ENCODE measurements around the gene ZNF674.

The ZNF674 gene

GRCh38 chrX:46569621-46570020 is 24.4 kb upstream of the ZNF674 start:
- DNase-seq: no peak
- H3K79me2 ChIP-seq (ENCODE audit: insufficient read depth, low read length): no peaks in the 10 kb centered on the region
- no peak overlapping the region for H2AFZ ChIP-seq (ENCODE audit: low read depth, low read length)
- H3K4me2 ChIP-seq (ENCODE audit: insufficient read depth, low read length): no peak overlapping the region
- H3K27me3 ChIP-seq (ENCODE audit: insufficient read depth, low read length, poor library complexity): no peaks in the 10 kb centered on the region
- no peaks in the 10 kb centered on the region for H4K20me1 ChIP-seq (ENCODE audit: insufficient read depth, low read length)
- no peak for ATAC-seq (ENCODE audit: insufficient read depth, low read depth)
- H3K4me1 ChIP-seq (ENCODE audit: insufficient read depth, low read length): peaks cover 17% of the 10 kb centered on the region
- H3K4me3 ChIP-seq (ENCODE audit: low read depth in 1 of 2, low read length in 2 of 2): no peak overlapping the region
- H3K27ac ChIP-seq (ENCODE audit: low read length): no peak overlapping the region
- TF ChIP-seq CTCF (IDR thresholded peaks at IDR 0.05; ENCODE audit: borderline replicate concordance, extremely low read depth, low read length, poor library complexity, severe bottlenecking) (no peak), EZH2 (IDR thresholded peaks at IDR 0.05; ENCODE audit: borderline replicate concordance, low read depth, low read length, severe bottlenecking) (no peak)
- H3K9me3 ChIP-seq (ENCODE audit: insufficient read depth, low read length, severe bottlenecking): no peaks in the 10 kb centered on the region
- H3K9ac ChIP-seq (ENCODE audit: low read depth, low read length): no peak overlapping the region
- H3K36me3 ChIP-seq (ENCODE audit: insufficient read depth, low read length): no peaks in the 10 kb centered on the region

DNA sequence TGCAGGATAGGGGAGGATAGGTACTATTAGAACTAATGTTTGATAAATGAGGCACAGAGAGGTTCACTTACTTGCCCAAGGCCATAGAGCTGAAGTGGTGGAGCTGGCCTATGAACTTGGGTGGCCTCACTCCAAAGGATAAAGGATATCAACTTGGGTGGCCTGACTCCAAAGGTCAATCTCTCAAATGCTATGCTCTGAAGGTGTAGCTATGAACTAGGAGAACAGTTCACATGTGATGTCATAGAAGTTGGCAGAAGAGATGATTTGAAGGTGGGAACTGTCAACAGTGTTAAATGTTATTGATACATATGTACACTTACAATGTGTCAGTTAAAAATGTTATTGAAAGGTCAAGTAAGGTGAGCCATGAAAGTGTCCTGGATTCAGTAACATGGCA is 22.2 kb upstream of the ZNF674 start:
- H3K9ac ChIP-seq (ENCODE audit: low read depth, low read length): no peak overlapping the region
- ATAC-seq (ENCODE audit: insufficient read depth, low read depth) (no peak), DNase-seq (no peak)
- H3K4me2 ChIP-seq (ENCODE audit: insufficient read depth, low read length): no peak overlapping the region
- H3K27ac ChIP-seq (ENCODE audit: low read length): no peak overlapping the region
- H3K36me3 ChIP-seq (ENCODE audit: insufficient read depth, low read length): no peaks in the 10 kb centered on the region
- no peaks in the 10 kb centered on the region for H3K79me2 ChIP-seq (ENCODE audit: insufficient read depth, low read length)
- H2AFZ ChIP-seq (ENCODE audit: low read depth, low read length): no peak overlapping the region
- no peaks in the 10 kb centered on the region for H4K20me1 ChIP-seq (ENCODE audit: insufficient read depth, low read length)
- no peak overlapping the region for H3K4me3 ChIP-seq (ENCODE audit: low read depth in 1 of 2, low read length in 2 of 2)
- H3K4me1 ChIP-seq (ENCODE audit: insufficient read depth, low read length): no peaks in the 10 kb centered on the region
- no peak for TF ChIP-seq CTCF (IDR thresholded peaks at IDR 0.05; ENCODE audit: borderline replicate concordance, extremely low read depth, low read length, poor library complexity, severe bottlenecking)
- H3K27me3 ChIP-seq (ENCODE audit: insufficient read depth, low read length, poor library complexity): no peaks in the 10 kb centered on the region
- H3K9me3 ChIP-seq (ENCODE audit: insufficient read depth, low read length, severe bottlenecking): no peaks in the 10 kb centered on the region

GRCh38 chrX:46561824-46562657 is 16.8 kb upstream of the ZNF674 start:
- no peak overlapping the region for H3K4me3 ChIP-seq (ENCODE audit: low read depth in 1 of 2, low read length in 2 of 2)
- H3K27ac ChIP-seq (ENCODE audit: low read length): no peak overlapping the region
- no peak for TF ChIP-seq EZH2 (IDR thresholded peaks at IDR 0.05; ENCODE audit: borderline replicate concordance, low read depth, low read length, severe bottlenecking)
- DNase-seq (no peak), ATAC-seq (ENCODE audit: insufficient read depth, low read depth) (no peak)
- H3K36me3 ChIP-seq (ENCODE audit: insufficient read depth, low read length): no peaks in the 10 kb centered on the region
- H3K9me3 ChIP-seq (ENCODE audit: insufficient read depth, low read length, severe bottlenecking): no peaks in the 10 kb centered on the region
- no peak overlapping the region for H3K4me2 ChIP-seq (ENCODE audit: insufficient read depth, low read length)
- H3K79me2 ChIP-seq (ENCODE audit: insufficient read depth, low read length): no peaks in the 10 kb centered on the region
- no peaks in the 10 kb centered on the region for H4K20me1 ChIP-seq (ENCODE audit: insufficient read depth, low read length)
- H2AFZ ChIP-seq (ENCODE audit: low read depth, low read length): no peak overlapping the region
- H3K4me1 ChIP-seq (ENCODE audit: insufficient read depth, low read length): no peaks in the 10 kb centered on the region
- H3K9ac ChIP-seq (ENCODE audit: low read depth, low read length): no peak overlapping the region
- no peaks in the 10 kb centered on the region for H3K27me3 ChIP-seq (ENCODE audit: insufficient read depth, low read length, poor library complexity)

GRCh38 chrX:46559062-46559461 is 13.8 kb upstream of the ZNF674 start:
- Histone ChIP-seq H3K9me3 (ENCODE audit: insufficient read depth, low read length, severe bottlenecking) (no peaks in the 10 kb centered on the region), H2AFZ (ENCODE audit: low read depth, low read length) (no peak overlapping the region), H3K4me3 (ENCODE audit: low read depth in 1 of 2, low read length in 2 of 2) (no peak overlapping the region), H3K27ac (ENCODE audit: low read length) (no peak overlapping the region), H3K27me3 (ENCODE audit: insufficient read depth, low read length, poor library complexity) (no peaks in the 10 kb centered on the region), H4K20me1 (ENCODE audit: insufficient read depth, low read length) (no peaks in the 10 kb centered on the region), H3K36me3 (ENCODE audit: insufficient read depth, low read length) (no peaks in the 10 kb centered on the region), H3K4me2 (ENCODE audit: insufficient read depth, low read length) (no peak overlapping the region), H3K4me1 (ENCODE audit: insufficient read depth, low read length) (no peaks in the 10 kb centered on the region), H3K9ac (ENCODE audit: low read depth, low read length) (no peak overlapping the region), H3K79me2 (ENCODE audit: insufficient read depth, low read length) (no peaks in the 10 kb centered on the region)
- no peak for ATAC-seq (ENCODE audit: insufficient read depth, low read depth)
- no peak for TF ChIP-seq EZH2 (IDR thresholded peaks at IDR 0.05; ENCODE audit: borderline replicate concordance, low read depth, low read length, severe bottlenecking)
- TF ChIP-seq CTCF (IDR thresholded peaks at IDR 0.05; ENCODE audit: borderline replicate concordance, extremely low read depth, low read length, poor library complexity, severe bottlenecking): no peak
- DNase-seq: no peak

Data from DND-41 (cell line).